Astrocyte (in vitro differentiated cells and primary cell): Measurements from ENCODE around the gene CDKN2B. TPM values are rescaled to one million over a fixed set of nuclear protein-coding genes. Genes with fewer than 3 reads are reported as not detected.

ENCODE experiments used
- DNase-seq: peaks from one replicate; pipeline ENCODE4 v3.0.0-alpha.2; 2010; ENCODE audit warnings: low read depth
- FAIRE-seq: peaks from 2 replicates; lab custom pipeline; 2011; peaks lifted over from hg19 to GRCh38; lab: Jason Lieb, UNC
- H2AFZ ChIP-seq: 2 replicates; pipeline ENCODE4 v1.6.0; 2012; ENCODE audit warnings: low read depth, low read length, inconsistent platforms
- H3K27ac ChIP-seq: 2 replicates; pipeline ENCODE4 v1.5.1; 2011; ENCODE audit warnings: low read depth, low read length, inconsistent platforms
- H3K27me3 ChIP-seq: 2 replicates; pipeline ENCODE4 v1.6.0; 2011; ENCODE audit warnings: low read length, inconsistent platforms; ENCODE audit not compliant: insufficient read depth
- H3K36me3 ChIP-seq: 2 replicates; pipeline ENCODE4 v1.5.1; 2011; ENCODE audit warnings: low read length, inconsistent platforms; ENCODE audit not compliant: insufficient read depth
- H3K4me1 ChIP-seq: 2 replicates; pipeline ENCODE4 v1.5.1; 2011; ENCODE audit warnings: low read length, inconsistent platforms; ENCODE audit not compliant: insufficient read depth
- H3K4me2 ChIP-seq: 2 replicates; pipeline ENCODE4 v1.6.0; 2012; ENCODE audit warnings: low read length, inconsistent platforms
- H3K4me3 ChIP-seq: 2 replicates; pipeline ENCODE4 v1.5.1; 2011; ENCODE audit warnings: low read depth, mild to moderate bottlenecking, low read length, inconsistent platforms; ENCODE audit not compliant: insufficient read depth
- H3K79me2 ChIP-seq: 2 replicates; pipeline ENCODE4 v1.6.0; 2012; ENCODE audit warnings: mild to moderate bottlenecking, low read length, inconsistent platforms; ENCODE audit not compliant: insufficient read depth
- H3K9ac ChIP-seq: 2 replicates; pipeline ENCODE4 v1.6.0; 2012; ENCODE audit warnings: mild to moderate bottlenecking, low read length, inconsistent platforms
- H3K9me3 ChIP-seq: 2 replicates; pipeline ENCODE4 v1.5.1; 2012; ENCODE audit warnings: low read depth, mild to moderate bottlenecking, low read length, inconsistent platforms; ENCODE audit not compliant: insufficient read depth
- H4K20me1 ChIP-seq: 2 replicates; pipeline ENCODE4 v1.6.0; 2012; ENCODE audit warnings: low read length, inconsistent platforms; ENCODE audit not compliant: insufficient read depth
- H3K27ac Mint-ChIP-seq: one replicate; pipeline ENCODE4 v1.8.0; 2021; ENCODE audit warnings: mild to moderate bottlenecking, mixed read lengths; ENCODE audit not compliant: unreplicated experiment
- H3K27me3 Mint-ChIP-seq: one replicate; pipeline ENCODE4 v1.8.0; 2021; ENCODE audit warnings: low read depth, mixed read lengths; ENCODE audit not compliant: unreplicated experiment
- H3K36me3 Mint-ChIP-seq: one replicate; pipeline ENCODE4 v1.8.0; 2021; ENCODE audit warnings: low read depth, mixed read lengths; ENCODE audit not compliant: unreplicated experiment
- H3K4me1 Mint-ChIP-seq: one replicate; pipeline ENCODE4 v1.8.0; 2021; ENCODE audit warnings: low read depth, mixed read lengths; ENCODE audit not compliant: unreplicated experiment
- H3K4me3 Mint-ChIP-seq: one replicate; pipeline ENCODE4 v1.8.0; 2021; ENCODE audit warnings: mild to moderate bottlenecking, moderate library complexity, mixed read lengths; ENCODE audit not compliant: unreplicated experiment
- H3K9me3 Mint-ChIP-seq: one replicate; pipeline ENCODE4 v1.8.0; 2021; ENCODE audit warnings: mild to moderate bottlenecking, mixed read lengths; ENCODE audit not compliant: unreplicated experiment
- CTCF ChIP-seq: IDR thresholded peaks from 2 replicates; pipeline ENCODE4 v1.5.1; 2011; ENCODE audit warnings: low read depth, mild to moderate bottlenecking, inconsistent platforms, low read length, moderate library complexity; ENCODE audit not compliant: insufficient read depth
- EZH2 ChIP-seq: IDR thresholded peaks from 2 replicates; pipeline ENCODE4 v1.6.1; 2012; ENCODE audit warnings: mild to moderate bottlenecking, low read length, inconsistent platforms; ENCODE audit not compliant: insufficient read depth
- total RNA-seq: library from RNA; stranded (reverse); gene quantifications from 2 replicates; pipeline ENCODE4 v1.2.1, GENCODE V29; 2021

The CDKN2B gene
- total RNA-seq, 1 donor from 2014 or later: 306 TPM

- Histone ChIP-seq H3K4me2 (peak overlapping the region; percentile 82), H3K27ac (no peak overlapping the region), H4K20me1 (no peaks in the 10 kb centered on the region), H3K27me3 (no peaks in the 10 kb centered on the region), H3K36me3 (no peaks in the 10 kb centered on the region), H3K79me2 (peaks cover 78% of the 10 kb centered on the region), H3K9ac (peak overlapping the region; percentile 35), H3K4me3 (peak overlapping the region; percentile 85), H3K4me1 (peaks cover 30% of the 10 kb centered on the region), H2AFZ (no peak overlapping the region), H3K9me3 (peaks cover 4% of the 10 kb centered on the region)
- H3K36me3 Mint-ChIP-seq: peaks cover 16% of the 10 kb centered on the region
- H3K9me3 Mint-ChIP-seq: peaks cover 7% of the 10 kb centered on the region
- H3K27me3 Mint-ChIP-seq: peaks cover 38% of the 10 kb centered on the region
- TF ChIP-seq CTCF: no peak
- no peak for TF ChIP-seq EZH2
- no peak for DNase-seq
- H3K4me3 Mint-ChIP-seq: peak overlapping the region; percentile 51
- H3K27ac Mint-ChIP-seq: no peak overlapping the region
- peaks cover 9% of the 10 kb centered on the region for H3K4me1 Mint-ChIP-seq
- peak; percentile 49 for FAIRE-seq
These were observed 17.8 kb downstream of the CDKN2B start for GRCh38 chr9:21991072-21991959.

GRCh38 chr9:21989440-21990189 lies 19.5 kb downstream of the CDKN2B start:
- Mint-ChIP-seq H3K27me3 (peaks cover 45% of the 10 kb centered on the region), H3K36me3 (peaks cover 16% of the 10 kb centered on the region), H3K27ac (no peak overlapping the region), H3K4me3 (peak overlapping the region; percentile 50), H3K9me3 (peaks cover 7% of the 10 kb centered on the region), H3K4me1 (peaks cover 6% of the 10 kb centered on the region)
- peaks cover 65% of the 10 kb centered on the region for H3K79me2 ChIP-seq
- FAIRE-seq: no peak
- H3K36me3 ChIP-seq: no peaks in the 10 kb centered on the region
- TF ChIP-seq CTCF (no peak), EZH2 (no peak)
- peaks cover 24% of the 10 kb centered on the region for H3K4me1 ChIP-seq
- H2AFZ ChIP-seq: peak overlapping the region; percentile 64
- H4K20me1 ChIP-seq: no peaks in the 10 kb centered on the region
- peak overlapping the region; percentile 27 for H3K4me3 ChIP-seq
- H3K9ac ChIP-seq: peak overlapping the region; percentile 51
- H3K9me3 ChIP-seq: peaks cover 4% of the 10 kb centered on the region
- peak overlapping the region; percentile 82 for H3K4me2 ChIP-seq
- DNase-seq: no peak
- no peaks in the 10 kb centered on the region for H3K27me3 ChIP-seq
- H3K27ac ChIP-seq: no peak overlapping the region
